OCI-LY1 (cell line): ENCODE measurements around the gene GNAI2.

Experiments
- CTCF ChIP-seq: fragments of 200-600 bp; sonication (generic), shearing (Covaris generic); IDR thresholded peaks from 2 replicates; pipeline ENCODE4 v1.5.1; 2017; ENCODE audit warnings: mild to moderate bottlenecking, antibody characterized with exemption, low read length, moderate library complexity, mixed read lengths
- EZH2 ChIP-seq: fragments of 200-600 bp; sonication (generic), shearing (Covaris generic); IDR thresholded peaks from 2 replicates; pipeline ENCODE4 v1.8.0; 2017; ENCODE audit warnings: borderline replicate concordance, mixed run types, mild to moderate bottlenecking, antibody characterized with exemption, low read length, moderate library complexity, mixed read lengths

- TF ChIP-seq EZH2, result no peak
- no peak for TF ChIP-seq CTCF
These were observed 25.3 kb upstream of the GNAI2 start for GRCh38 chr3:50210510-50211367.
